Pancreas (tissue), 10 donors: Measurements from ENCODE around the gene MRPS11. TPM values are rescaled to one million over a fixed set of nuclear protein-coding genes. Genes with fewer than 3 reads are reported as not detected.
"Not testable (repeated sequence)": the region's sequence is repeated elsewhere in the genome, so short reads cannot be mapped to it uniquely, and the experiment has no call there.

Experiments
- ATAC-seq, 4 donors: fragments of 200-7000 bp; cut with Tn5 transposase; one replicate each; pipeline versions ENCODE4 v1.8.0 to v1.9.1; 2020; ENCODE audit warnings: mild to moderate bottlenecking in 4 of 4, moderate library complexity in 4 of 4
- DNase-seq, 6 donors: peaks; one replicate each; pipeline ENCODE4 v3.0.0-alpha.2; 2020
- FAIRE-seq: peaks from 2 replicates; lab custom pipeline; 2012; peaks lifted over from hg19 to GRCh38; lab: Jason Lieb, UNC
- H3K27ac ChIP-seq, 4 donors: fragments of 200-600 bp; sonication (generic); 1 replicate in 3 of 4; 2 replicates in 1 of 4; pipeline versions ENCODE4 v1.5.0 to v1.8.0; 2020
- H3K27me3 ChIP-seq, 4 donors: fragments of 200-600 bp; one replicate each; pipeline ENCODE4 v1.8.0; 2021
- H3K36me3 ChIP-seq, 3 donors: fragments of 200-600 bp; sonication (generic) in 1 of 3; one replicate each; pipeline versions ENCODE4 v1.5.0 to v1.8.0; 2020 to 2021
- H3K4me1 ChIP-seq, 3 donors: fragments of 200-600 bp; one replicate each; pipeline ENCODE4 v1.8.0; 2021
- H3K4me3 ChIP-seq, 4 donors: fragments of 200-600 bp; sonication (generic) in 2 of 4; one replicate each; pipeline versions ENCODE4 v1.5.0 to v1.8.0; 2020 to 2021
- H3K9me3 ChIP-seq, 4 donors: fragments of 200-600 bp; one replicate each; pipeline ENCODE4 v1.8.0; 2021
- WGBS, 2 donors: extraction: QIAGEN DNeasy Blood & Tissue Kit; methylation state at CpG; one replicate each; pipeline ENCODE4 v1.1.7; 2013; 5-methylcytosine and 5-hydroxymethylcytosine counted together
- intact Hi-C, 3 donors: fragments of 100-400 bp; cut with DNase I; formaldehyde crosslinking; loops; one replicate each; pipeline versions ENCODE4 v1.11.1 to v1.14.2; 2022
- polyA plus RNA-seq, 2 donors: library from polyadenylated mRNA; stranded (reverse); fragments of 200-250 nt; gene quantifications; one replicate each; pipeline ENCODE4 v1.2.3, GENCODE V29; 2013
- total RNA-seq, 6 donors: library from RNA; stranded (reverse); fragmentation: NEBNext Ultra II Directional in 4 of 6; extraction: Animal tissue kit (Norgen Biotek cat#: 25700) in 4 of 6; gene quantifications; one replicate each; pipeline versions ENCODE4 v1.2.1 to v1.2.4, GENCODE V29; 2021 to 2023
- TF ChIP-seq, protein P1 (sequence below), 4 donors: fragments of 200-600 bp; sonication (generic) in 3 of 4; IDR thresholded peaks; one replicate each; pipeline versions ENCODE4 v1.5.0 to v1.8.0; 2021; ENCODE audit warnings: antibody characterized with exemption in 4 of 4
- donor health status: healthy with polysubstance abuse.
- donor health status: DM: no; HTN: no; CAD: no; lungs with moderate emphysema.
- donor health status: DM: no; HTN: no; CAD: no.
- donor health status: control.
- donor health status: control.
- donor health status: Bipolar disorder and iron deficiency.
- donor health status: DM: yes; HTN: yes; CAD: no.
- donor health status: DM: no; HTN: no; CAD: no.
- donor health status: DM: no; HTN: no; CAD: no.
- donor health status: DM: yes; HTN: yes; CAD: no.

The MRPS11 gene
- total and polyA plus RNA-seq, 8 donors: 12.7 to 29.5 (median 18.1) TPM

DNA sequence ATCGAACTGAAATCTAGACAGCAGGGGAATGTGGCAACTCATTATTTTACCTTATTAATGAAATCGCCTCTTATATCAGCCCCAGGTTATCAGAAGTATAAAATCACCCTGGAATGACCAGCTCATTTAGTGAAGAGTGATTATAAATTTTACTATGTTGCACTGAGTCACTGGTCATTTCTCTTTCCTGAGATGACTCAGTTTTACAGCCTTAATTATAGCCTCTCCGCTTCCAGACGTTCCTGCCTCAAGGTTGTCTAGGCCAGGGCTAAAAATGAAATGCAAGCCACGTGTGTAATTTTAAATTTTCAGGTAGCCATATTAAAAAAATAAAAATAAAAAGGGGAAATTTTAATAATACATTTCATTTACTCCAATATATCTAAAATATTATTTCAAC lies 45.7 kb downstream of the MRPS11 start:
- no peak for FAIRE-seq
- Histone ChIP-seq H3K36me3 (peaks cover 0 to 24% (median 3%) of the 10 kb centered on the region in 3 donors), H3K4me3 (no peak overlapping the region), H3K9me3 (no peaks in the 10 kb centered on the region), H3K4me1 (no peaks in the 10 kb centered on the region), H3K27ac (no peak overlapping the region), H3K27me3 (no peaks in the 10 kb centered on the region)
- WGBS, 2 donors: 81 to 92% methylated on average over 5 of the region's 5 CpGs
- no peak for ATAC-seq
- DNase-seq: no peak
- intact Hi-C loops: no loop called here
- TF ChIP-seq, protein P1, sequence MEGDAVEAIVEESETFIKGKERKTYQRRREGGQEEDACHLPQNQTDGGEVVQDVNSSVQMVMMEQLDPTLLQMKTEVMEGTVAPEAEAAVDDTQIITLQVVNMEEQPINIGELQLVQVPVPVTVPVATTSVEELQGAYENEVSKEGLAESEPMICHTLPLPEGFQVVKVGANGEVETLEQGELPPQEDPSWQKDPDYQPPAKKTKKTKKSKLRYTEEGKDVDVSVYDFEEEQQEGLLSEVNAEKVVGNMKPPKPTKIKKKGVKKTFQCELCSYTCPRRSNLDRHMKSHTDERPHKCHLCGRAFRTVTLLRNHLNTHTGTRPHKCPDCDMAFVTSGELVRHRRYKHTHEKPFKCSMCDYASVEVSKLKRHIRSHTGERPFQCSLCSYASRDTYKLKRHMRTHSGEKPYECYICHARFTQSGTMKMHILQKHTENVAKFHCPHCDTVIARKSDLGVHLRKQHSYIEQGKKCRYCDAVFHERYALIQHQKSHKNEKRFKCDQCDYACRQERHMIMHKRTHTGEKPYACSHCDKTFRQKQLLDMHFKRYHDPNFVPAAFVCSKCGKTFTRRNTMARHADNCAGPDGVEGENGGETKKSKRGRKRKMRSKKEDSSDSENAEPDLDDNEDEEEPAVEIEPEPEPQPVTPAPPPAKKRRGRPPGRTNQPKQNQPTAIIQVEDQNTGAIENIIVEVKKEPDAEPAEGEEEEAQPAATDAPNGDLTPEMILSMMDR (IDR thresholded peaks at IDR 0.05): no peak

DNA sequence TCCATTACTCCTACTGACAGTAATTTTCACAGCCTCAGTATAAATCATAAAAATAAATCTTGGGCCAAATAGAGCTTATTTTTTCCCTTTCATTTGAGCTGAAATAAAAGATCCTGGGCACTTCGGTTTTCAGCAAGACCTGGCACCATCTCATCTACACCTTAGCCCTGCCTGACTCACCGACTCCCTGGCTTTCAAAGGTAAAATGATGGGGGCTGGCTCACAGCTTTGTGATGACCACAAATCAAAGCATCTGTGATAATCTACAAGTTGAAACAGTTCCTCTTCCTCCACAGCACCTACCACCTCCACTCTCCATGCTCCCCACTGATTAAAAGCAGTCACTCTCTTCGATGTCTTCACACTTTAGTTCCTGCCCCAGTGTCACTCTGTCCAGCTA lies 51.4 kb downstream of the MRPS11 start:
- Histone ChIP-seq H3K4me3 (no peak overlapping the region), H3K9me3 (no peaks in the 10 kb centered on the region), H3K27me3 (no peaks in the 10 kb centered on the region), H3K27ac (no peak overlapping the region), H3K4me1 (no peaks in the 10 kb centered on the region), H3K36me3 (peaks cover 0 to 8% (median 0%) of the 10 kb centered on the region in 3 donors)
- ATAC-seq: no peak
- FAIRE-seq: no peak
- DNase-seq: no peak
- 79 to 91% methylated on average over 3 of the region's 3 CpGs for WGBS, 2 donors
- intact Hi-C loops: no loop called here
- TF ChIP-seq, protein P1 (IDR thresholded peaks at IDR 0.05): no peak

DNA sequence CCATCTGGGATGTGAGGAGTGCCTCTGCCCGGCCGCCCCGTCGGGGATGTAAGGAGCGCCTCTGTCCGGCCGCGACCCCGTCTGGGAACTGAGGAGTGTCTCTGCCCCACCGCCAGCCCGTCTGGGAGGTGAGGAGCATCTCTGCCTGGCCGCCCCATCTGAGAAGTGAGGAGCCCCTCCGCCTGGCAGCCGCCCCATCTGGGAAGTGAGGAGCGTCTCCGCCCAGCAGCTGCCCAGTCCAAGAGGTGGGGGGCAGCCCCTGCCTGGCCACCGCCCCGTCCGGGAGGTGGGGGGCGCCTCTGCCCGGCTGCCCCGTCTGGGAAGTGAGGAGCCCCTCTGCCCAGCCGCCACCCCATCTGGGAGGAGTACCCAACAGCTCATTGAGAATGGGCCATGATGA lies 56.6 kb downstream of the MRPS11 start:
- not testable (repeated sequence) for FAIRE-seq

DNA sequence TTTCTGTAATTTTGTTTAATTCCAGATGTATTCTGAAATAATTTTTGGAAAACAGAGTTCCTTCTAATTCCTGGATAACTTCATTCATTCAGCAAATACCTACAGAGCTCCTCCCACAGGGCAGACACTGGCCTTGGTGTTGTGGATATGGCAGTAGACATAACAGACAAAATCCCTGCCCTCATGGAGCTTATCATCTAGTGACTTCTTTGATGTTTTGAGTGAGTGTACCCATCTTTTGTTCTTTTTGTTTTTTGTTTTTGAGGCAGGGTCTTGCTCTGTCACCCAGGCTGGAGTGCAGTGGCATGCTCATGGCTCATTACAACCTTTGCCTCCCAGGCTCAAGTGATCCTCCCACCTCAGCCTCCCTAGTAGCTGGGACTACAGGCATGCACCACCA lies 57.9 kb downstream of the MRPS11 start:
- Histone ChIP-seq H3K4me1 (no peaks in the 10 kb centered on the region), H3K27me3 (no peaks in the 10 kb centered on the region), H3K4me3 (no peak overlapping the region), H3K27ac (no peak overlapping the region), H3K9me3 (no peaks in the 10 kb centered on the region), H3K36me3 (peaks cover 0 to 9% (median 3%) of the 10 kb centered on the region in 3 donors)
- TF ChIP-seq, protein P1 (IDR thresholded peaks at IDR 0.05): no peak
- DNase-seq (no peak), ATAC-seq (no peak), FAIRE-seq (no peak)
- intact Hi-C loops: no loop called here

More for the DNA sequence above, 56.6 kb downstream of the MRPS11 start:
- H3K4me1 ChIP-seq, ATAC-seq, H3K36me3 ChIP-seq, DNase-seq, H3K27me3 ChIP-seq, H3K4me3 ChIP-seq, H3K27ac ChIP-seq, intact Hi-C loops, H3K9me3 ChIP-seq: not testable (repeated sequence)
- 94 to 99% methylated on average over 22 to 23 of the region's 23 CpGs for WGBS, 2 donors

DNA sequence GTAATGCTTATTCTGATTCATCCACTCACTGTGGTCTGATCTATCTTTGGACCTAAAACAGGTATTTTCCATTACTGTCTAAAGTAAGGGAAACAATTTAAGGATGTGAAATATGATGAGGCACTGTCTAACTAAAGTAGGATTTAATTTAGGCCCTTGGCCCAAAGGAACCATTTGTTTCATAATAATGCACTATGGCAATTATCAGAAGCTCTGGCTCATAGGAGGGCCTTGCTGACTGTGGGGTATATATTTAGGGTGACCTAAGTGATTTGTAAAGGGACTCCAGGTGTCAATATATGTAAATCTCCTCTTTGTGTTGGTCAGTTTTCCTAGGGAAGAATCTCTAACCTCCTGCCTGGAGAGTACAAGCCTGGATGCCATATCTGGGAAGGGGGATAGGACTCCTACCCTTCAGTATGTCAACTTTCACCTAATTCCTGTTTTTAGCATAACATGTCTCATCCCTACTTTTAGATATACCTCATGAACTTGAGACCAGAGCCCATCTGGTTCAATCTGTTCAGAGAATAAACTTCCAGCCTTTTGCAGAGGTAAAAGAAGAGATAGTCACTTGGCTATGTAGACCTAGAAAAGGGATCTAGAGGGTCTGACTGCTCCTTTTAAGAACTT lies 58.9 kb downstream of the MRPS11 start:
- FAIRE-seq: no peak
- H3K36me3 ChIP-seq: peaks cover 0 to 15% (median 3%) of the 10 kb centered on the region in 3 donors
- H3K27ac ChIP-seq: no peak overlapping the region
- no peak for DNase-seq
- intact Hi-C loops: no loop called here
- no peaks in the 10 kb centered on the region for H3K9me3 ChIP-seq
- H3K4me3 ChIP-seq: no peak overlapping the region
- TF ChIP-seq, protein P1 (IDR thresholded peaks at IDR 0.05): no peak
- no peak for ATAC-seq
- H3K4me1 ChIP-seq: no peaks in the 10 kb centered on the region
- H3K27me3 ChIP-seq: no peaks in the 10 kb centered on the region
